GM18868 (cell line): Measurements from ENCODE around the gene NR1D1.
A peak's percentile ranks its signal among the peaks of the same experiment; 100 is the strongest.

Experiments used
- ATAC-seq: cut with Tn5 transposase; IDR thresholded peaks from one replicate; pipeline ENCODE4 v1.9.1; 2021; ENCODE audit warnings: mild to moderate bottlenecking, moderate library complexity; ENCODE audit not compliant: unreplicated experiment

Gene NR1D1

GRCh38 chr17:40097931-40098845, 2.2 kb downstream of the NR1D1 start:
- no peak for ATAC-seq

GRCh38 chr17:40097087-40097486, 3.3 kb downstream of the NR1D1 start:
- ATAC-seq = no peak

- ATAC-seq = peak; percentile 58
Measured at GRCh38 chr17:40095944-40096791, 4.2 kb downstream of the NR1D1 start.

- ATAC-seq = no peak
Measured at GRCh38 chr17:40095351-40095943, 4.9 kb downstream of the NR1D1 start.

GRCh38 chr17:40094874-40095273, 5.5 kb downstream of the NR1D1 start:
- no peak for ATAC-seq

- ATAC-seq = no peak
Measured at GRCh38 chr17:40093580-40094201, 6.7 kb downstream of the NR1D1 start.

GRCh38 chr17:40093005-40093579, 7.3 kb downstream of the NR1D1 start:
- ATAC-seq = no peak

GRCh38 chr17:40092581-40092980, 7.8 kb downstream of the NR1D1 start:
- ATAC-seq = no peak

- ATAC-seq = no peak
Measured at GRCh38 chr17:40091691-40092397, 8.5 kb downstream of the NR1D1 start.

GRCh38 chr17:40090237-40091119, 9.9 kb downstream of the NR1D1 start:
- no peak for ATAC-seq

GRCh38 chr17:40089077-40089895, 11.1 kb downstream of the NR1D1 start:
- ATAC-seq = no peak

GRCh38 chr17:40087903-40088718, 12.3 kb downstream of the NR1D1 start:
- no peak for ATAC-seq

- ATAC-seq = no peak
Measured at GRCh38 chr17:40087049-40087794, 13.2 kb downstream of the NR1D1 start.

GRCh38 chr17:40086150-40087044, 14.0 kb downstream of the NR1D1 start:
- ATAC-seq = no peak

GRCh38 chr17:40084477-40084876, 15.9 kb downstream of the NR1D1 start:
- ATAC-seq = no peak

GRCh38 chr17:40079545-40079944, 20.8 kb downstream of the NR1D1 start:
- no peak for ATAC-seq
